ENCODE results near the gene C17orf75.

The C17orf75 gene

GRCh38 chr17:32302860-32303649 lies 38.9 kb downstream of the C17orf75 start:
- Histone ChIP-seq H3K4me1 (ENCODE audit: control insufficient read depth, insufficient read depth, low read length) (peaks cover 40% of the 10 kb centered on the region), H3K27ac (ENCODE audit: extremely low read depth, low read depth, low read length) (peak overlapping the region; percentile 91), H3K36me3 (ENCODE audit: control insufficient read depth in 2 of 2, insufficient read depth in 1 of 2, low read length in 2 of 2) (peaks cover 0 to 14% of the 10 kb centered on the region in 2 experiments; a peak in 1 of 3 replicates), H3K4me3 (ENCODE audit: low read depth, low read length) (no peak overlapping the region), H3K9me3 (ENCODE audit: control insufficient read depth, insufficient read depth, low read depth, low read length) (no peaks in the 10 kb centered on the region)
- ChIA-PET POLR2A (interaction anchor here (0.6 kb wide), 1 partner anchor 897 kb away, joined by 4 read pairs; no protein-coding TSS in a partner anchor), CTCF (interaction anchor here (0.6 to 0.9 kb wide), 3 partner anchors 17 to 356 kb away, joined by 3 read pairs; no protein-coding TSS in a partner anchor)
- TF ChIP-seq ZNF2 (tag by site-specific recombination; IDR thresholded peaks at IDR 0.05) = no peak
- no peak for TF ChIP-seq ZNF211 (tag by site-specific recombination; IDR thresholded peaks at IDR 0.05; ENCODE audit: low read depth)
- no peak for TF ChIP-seq ZNF157 (tag by site-specific recombination; IDR thresholded peaks at IDR 0.05)
- TF ChIP-seq, protein P1, sequence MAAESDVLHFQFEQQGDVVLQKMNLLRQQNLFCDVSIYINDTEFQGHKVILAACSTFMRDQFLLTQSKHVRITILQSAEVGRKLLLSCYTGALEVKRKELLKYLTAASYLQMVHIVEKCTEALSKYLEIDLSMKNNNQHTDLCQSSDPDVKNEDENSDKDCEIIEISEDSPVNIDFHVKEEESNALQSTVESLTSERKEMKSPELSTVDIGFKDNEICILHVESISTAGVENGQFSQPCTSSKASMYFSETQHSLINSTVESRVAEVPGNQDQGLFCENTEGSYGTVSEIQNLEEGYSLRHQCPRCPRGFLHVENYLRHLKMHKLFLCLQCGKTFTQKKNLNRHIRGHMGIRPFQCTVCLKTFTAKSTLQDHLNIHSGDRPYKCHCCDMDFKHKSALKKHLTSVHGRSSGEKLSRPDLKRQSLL (tag by site-specific recombination; IDR thresholded peaks at IDR 0.05) = no peak
- TF ChIP-seq ZNF248 (tag by site-specific recombination; IDR thresholded peaks at IDR 0.05) = no peak
- no peak for TF ChIP-seq ZNF610 (tag by site-specific recombination; IDR thresholded peaks at IDR 0.05; ENCODE audit: borderline replicate concordance)
- no peak for TF ChIP-seq ZNF791 (tag by site-specific recombination; IDR thresholded peaks at IDR 0.05)
- TF ChIP-seq SALL2 (tag by site-specific recombination; IDR thresholded peaks at IDR 0.05; ENCODE audit: borderline replicate concordance) = no peak
- peak; percentile 71 for TF ChIP-seq OSR2 (tag by site-specific recombination; IDR thresholded peaks at IDR 0.05)
- TF ChIP-seq TRIM28 (IDR thresholded peaks at IDR 0.05; ENCODE audit: borderline replicate concordance, low read length) = peak; percentile 6; the same call in 1 of the 2 replicates
- no peak for TF ChIP-seq ZBTB21 (tag by site-specific recombination; IDR thresholded peaks at IDR 0.05)
- TF ChIP-seq ZSCAN16 (tag by site-specific recombination; IDR thresholded peaks at IDR 0.05) = no peak
- TF ChIP-seq, protein P2, sequence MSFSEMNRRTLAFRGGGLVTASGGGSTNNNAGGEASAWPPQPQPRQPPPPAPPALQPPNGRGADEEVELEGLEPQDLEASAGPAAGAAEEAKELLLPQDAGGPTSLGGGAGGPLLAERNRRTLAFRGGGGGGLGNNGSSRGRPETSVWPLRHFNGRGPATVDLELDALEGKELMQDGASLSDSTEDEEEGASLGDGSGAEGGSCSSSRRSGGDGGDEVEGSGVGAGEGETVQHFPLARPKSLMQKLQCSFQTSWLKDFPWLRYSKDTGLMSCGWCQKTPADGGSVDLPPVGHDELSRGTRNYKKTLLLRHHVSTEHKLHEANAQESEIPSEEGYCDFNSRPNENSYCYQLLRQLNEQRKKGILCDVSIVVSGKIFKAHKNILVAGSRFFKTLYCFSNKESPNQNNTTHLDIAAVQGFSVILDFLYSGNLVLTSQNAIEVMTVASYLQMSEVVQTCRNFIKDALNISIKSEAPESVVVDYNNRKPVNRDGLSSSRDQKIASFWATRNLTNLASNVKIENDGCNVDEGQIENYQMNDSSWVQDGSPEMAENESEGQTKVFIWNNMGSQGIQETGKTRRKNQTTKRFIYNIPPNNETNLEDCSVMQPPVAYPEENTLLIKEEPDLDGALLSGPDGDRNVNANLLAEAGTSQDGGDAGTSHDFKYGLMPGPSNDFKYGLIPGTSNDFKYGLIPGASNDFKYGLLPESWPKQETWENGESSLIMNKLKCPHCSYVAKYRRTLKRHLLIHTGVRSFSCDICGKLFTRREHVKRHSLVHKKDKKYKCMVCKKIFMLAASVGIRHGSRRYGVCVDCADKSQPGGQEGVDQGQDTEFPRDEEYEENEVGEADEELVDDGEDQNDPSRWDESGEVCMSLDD (tag by site-specific recombination; IDR thresholded peaks at IDR 0.05) = no peak
- no peak for TF ChIP-seq ZNF513 (tag by site-specific recombination; IDR thresholded peaks at IDR 0.05)
- no peak for TF ChIP-seq ZNF658 (tag by site-specific recombination; IDR thresholded peaks at IDR 0.05)
- peak; percentile 83 for TF ChIP-seq ZNF843 (tag by site-specific recombination; IDR thresholded peaks at IDR 0.05)
- peak; percentile 45 for TF ChIP-seq ZBTB8A (tag by site-specific recombination; IDR thresholded peaks at IDR 0.05)
- TF ChIP-seq ZNF175 (tag by site-specific recombination; IDR thresholded peaks at IDR 0.05) = no peak
- peak; percentile 17; the same call in 1 of the 2 replicates for TF ChIP-seq IKZF3 (tag by site-specific recombination; IDR thresholded peaks at IDR 0.05)
- TF ChIP-seq, protein P3, sequence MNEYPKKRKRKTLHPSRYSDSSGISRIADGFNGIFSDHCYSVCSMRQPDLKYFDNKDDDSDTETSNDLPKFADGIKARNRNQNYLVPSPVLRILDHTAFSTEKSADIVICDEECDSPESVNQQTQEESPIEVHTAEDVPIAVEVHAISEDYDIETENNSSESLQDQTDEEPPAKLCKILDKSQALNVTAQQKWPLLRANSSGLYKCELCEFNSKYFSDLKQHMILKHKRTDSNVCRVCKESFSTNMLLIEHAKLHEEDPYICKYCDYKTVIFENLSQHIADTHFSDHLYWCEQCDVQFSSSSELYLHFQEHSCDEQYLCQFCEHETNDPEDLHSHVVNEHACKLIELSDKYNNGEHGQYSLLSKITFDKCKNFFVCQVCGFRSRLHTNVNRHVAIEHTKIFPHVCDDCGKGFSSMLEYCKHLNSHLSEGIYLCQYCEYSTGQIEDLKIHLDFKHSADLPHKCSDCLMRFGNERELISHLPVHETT (tag by site-specific recombination; IDR thresholded peaks at IDR 0.05) = no peak
- peak; percentile 79; the same call in 1 of the 2 replicates for TF ChIP-seq TCF7L2 (IDR thresholded peaks at IDR 0.05; ENCODE audit: borderline replicate concordance, low read depth, low read length)
- no peak for TF ChIP-seq OVOL3 (tag by site-specific recombination; IDR thresholded peaks at IDR 0.05)
- TF ChIP-seq RBAK (tag by site-specific recombination; IDR thresholded peaks at IDR 0.05) = no peak
- TF ChIP-seq ZEB2 (tag by site-specific recombination; IDR thresholded peaks at IDR 0.05) = no peak
- TF ChIP-seq SP7 (tag by site-specific recombination; IDR thresholded peaks at IDR 0.05) = peak; percentile 60; the same call in 1 of the 2 replicates
- TF ChIP-seq, protein P4, sequence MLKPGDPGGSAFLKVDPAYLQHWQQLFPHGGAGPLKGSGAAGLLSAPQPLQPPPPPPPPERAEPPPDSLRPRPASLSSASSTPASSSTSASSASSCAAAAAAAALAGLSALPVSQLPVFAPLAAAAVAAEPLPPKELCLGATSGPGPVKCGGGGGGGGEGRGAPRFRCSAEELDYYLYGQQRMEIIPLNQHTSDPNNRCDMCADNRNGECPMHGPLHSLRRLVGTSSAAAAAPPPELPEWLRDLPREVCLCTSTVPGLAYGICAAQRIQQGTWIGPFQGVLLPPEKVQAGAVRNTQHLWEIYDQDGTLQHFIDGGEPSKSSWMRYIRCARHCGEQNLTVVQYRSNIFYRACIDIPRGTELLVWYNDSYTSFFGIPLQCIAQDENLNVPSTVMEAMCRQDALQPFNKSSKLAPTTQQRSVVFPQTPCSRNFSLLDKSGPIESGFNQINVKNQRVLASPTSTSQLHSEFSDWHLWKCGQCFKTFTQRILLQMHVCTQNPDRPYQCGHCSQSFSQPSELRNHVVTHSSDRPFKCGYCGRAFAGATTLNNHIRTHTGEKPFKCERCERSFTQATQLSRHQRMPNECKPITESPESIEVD (tag by site-specific recombination; IDR thresholded peaks at IDR 0.05) = peak; percentile 98
- TF ChIP-seq PRDM4 (tag by site-specific recombination; IDR thresholded peaks at IDR 0.05) = peak; percentile 73
- TF ChIP-seq ZNF473 (tag by site-specific recombination; IDR thresholded peaks at IDR 0.05) = no peak

All from HEK293 (cell line).